ENCODE measurements around the gene SLC7A1.
A peak's percentile ranks its signal among the peaks of the same experiment; 100 is the strongest.

Gene SLC7A1

GRCh38 chr13:29483211-29483610, 112.3 kb downstream of the SLC7A1 start:
- no peak overlapping the region for H3K4me3 ChIP-seq (replicated peaks; ENCODE audit: low read depth, low read length)
- TF ChIP-seq CTCF (IDR thresholded peaks at IDR 0.05; ENCODE audit: low read length, missing control alignments): no peak
- DNase-seq (ENCODE audit: low read depth): no peak

- no peak for DNase-seq (ENCODE audit: low read depth)
- no peak overlapping the region for H3K4me3 ChIP-seq (replicated peaks; ENCODE audit: low read depth, low read length)
- TF ChIP-seq CTCF (IDR thresholded peaks at IDR 0.05; ENCODE audit: low read length, missing control alignments): no peak
Measured at GRCh38 chr13:29482504-29482903, 113.0 kb downstream of the SLC7A1 start.

GRCh38 chr13:29481603-29482002, 113.9 kb downstream of the SLC7A1 start:
- DNase-seq (ENCODE audit: low read depth): no peak
- H3K4me3 ChIP-seq (replicated peaks; ENCODE audit: low read depth, low read length): no peak overlapping the region
- no peak for TF ChIP-seq CTCF (IDR thresholded peaks at IDR 0.05; ENCODE audit: low read length, missing control alignments)

DNA sequence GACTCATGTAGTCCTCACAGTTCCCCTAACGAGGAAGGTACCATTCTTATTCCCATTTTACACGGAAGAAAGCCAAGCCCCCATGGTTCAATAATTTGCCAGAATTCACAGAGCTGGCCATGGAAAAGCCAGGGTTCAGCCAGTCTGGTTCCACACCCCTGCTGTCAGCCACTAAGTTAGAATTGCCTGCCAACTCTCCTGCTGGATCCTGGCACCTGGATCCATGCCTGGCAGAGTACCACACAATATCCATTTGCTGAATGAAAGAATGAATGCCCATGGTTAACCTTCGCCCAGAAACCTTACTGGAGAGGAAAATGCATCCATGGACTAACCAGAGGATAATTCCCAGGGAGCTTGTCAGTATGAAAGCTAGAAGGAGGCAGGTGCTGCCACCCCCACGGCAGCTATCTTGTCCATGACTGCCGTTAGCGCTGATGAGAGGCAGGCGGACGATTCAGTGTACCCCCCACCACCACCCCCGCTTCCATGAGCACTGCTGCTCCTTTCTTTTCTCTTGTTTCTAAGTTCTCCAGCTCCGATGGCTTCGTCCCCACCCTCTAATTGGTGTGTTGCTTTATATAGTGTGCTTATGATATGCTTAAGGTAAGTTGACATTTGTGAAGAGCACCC, 114.5 kb downstream of the SLC7A1 start:
- no peak for TF ChIP-seq CTCF (IDR thresholded peaks at IDR 0.05; ENCODE audit: low read length, missing control alignments)
- no peak overlapping the region for H3K4me3 ChIP-seq (replicated peaks; ENCODE audit: low read depth, low read length)
- no peak for DNase-seq (ENCODE audit: low read depth)

DNA sequence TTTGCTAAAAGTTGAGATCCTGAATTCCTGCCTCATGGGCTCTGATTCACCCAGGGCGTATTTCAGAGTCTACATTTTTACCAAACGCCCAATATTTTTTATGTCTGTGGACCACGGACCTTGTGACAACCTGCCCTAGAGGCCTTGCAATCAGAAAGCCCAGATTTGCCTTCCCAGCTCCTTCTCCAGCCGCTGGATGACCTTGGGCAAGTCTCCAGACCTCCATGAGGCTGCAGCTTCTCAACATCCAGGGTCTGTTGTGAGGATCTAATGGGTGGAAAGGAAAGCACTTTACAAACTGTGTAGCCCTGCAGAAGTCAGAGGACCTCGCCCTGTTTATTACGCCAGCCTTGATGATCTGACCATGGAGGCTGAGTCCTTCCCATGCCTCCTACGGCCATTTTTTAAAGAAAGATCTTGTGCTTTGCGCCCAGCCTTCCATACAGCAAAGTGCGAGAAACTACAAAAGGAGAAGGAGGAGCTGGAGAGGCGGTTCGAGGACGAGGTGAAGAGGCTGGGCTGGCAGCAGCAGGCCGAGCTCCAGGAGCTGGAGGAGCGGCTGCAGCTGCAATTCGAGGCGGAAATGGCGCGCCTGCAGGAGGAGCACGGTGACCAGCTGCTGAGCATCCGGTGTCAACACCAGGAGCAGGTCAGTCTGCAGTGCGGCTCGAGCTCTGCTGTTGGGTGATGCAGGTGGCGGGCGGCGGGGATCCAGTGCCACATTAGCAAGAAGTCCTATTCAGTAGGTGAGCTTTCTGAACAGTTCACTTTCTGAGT, 115.6 kb downstream of the SLC7A1 start:
- no peak for TF ChIP-seq CTCF (IDR thresholded peaks at IDR 0.05; ENCODE audit: low read length, missing control alignments)
- peak; percentile 22 for DNase-seq (ENCODE audit: low read depth)

GRCh38 chr13:29476046-29476445, 119.4 kb downstream of the SLC7A1 start:
- DNase-seq (ENCODE audit: low read depth): no peak
- no peak for TF ChIP-seq CTCF (IDR thresholded peaks at IDR 0.05; ENCODE audit: low read length, missing control alignments)
- no peak overlapping the region for H3K4me3 ChIP-seq (replicated peaks; ENCODE audit: low read depth, low read length)

More for the DNA sequence above, 115.6 kb downstream of the SLC7A1 start:
- H3K4me3 ChIP-seq (replicated peaks; ENCODE audit: low read depth, low read length): no peak overlapping the region
